Common myeloid progenitor, CD34-positive (primary cell): ENCODE results near the gene BRPF1.

Experiments used
- CTCF ChIA-PET: fragments of 350-600 bp; sonication (Branson Sonifier 250); formaldehyde crosslinking; loops from one replicate; lab custom pipeline; 2021; ENCODE audit warnings: antibody characterized with exemption; lab: Charles Lee
- POLR2A ChIA-PET: fragments of 350-600 bp; sonication (Branson Sonifier 250); formaldehyde crosslinking; loops from one replicate; lab custom pipeline; 2021; ENCODE audit warnings: antibody characterized with exemption; lab: Charles Lee
- DNase-seq, 3 donors: peaks; one replicate each; pipeline versions ENCODE4 v3.0.0 to v3.0.0-alpha.2; 2013
- H3K27ac ChIP-seq, 2 experiments: 1 replicate in 1 of 2; 2 replicates in 1 of 2; pipeline ENCODE4 v1.7.0; 2013; ENCODE audit warnings: inconsistent platforms in 2 of 2, low read length in 2 of 2, mild to moderate bottlenecking in 2 of 2, low read depth in 1 of 2, moderate library complexity in 1 of 2; ENCODE audit not compliant: severe bottlenecking in 2 of 2, insufficient read depth in 1 of 2, poor library complexity in 1 of 2
- H3K27me3 ChIP-seq, 5 experiments: replicated peaks in 2 of 5; 1 replicate in 3 of 5; 2 replicates in 2 of 5; pipeline versions ENCODE4 v1.6.1 to v1.7.0; 2013; ENCODE audit warnings: low read length in 4 of 5, mild to moderate bottlenecking in 2 of 5, moderate library complexity in 2 of 5, inconsistent platforms in 1 of 5; ENCODE audit not compliant: insufficient read depth in 5 of 5, control insufficient read depth in 4 of 5
- H3K36me3 ChIP-seq, 4 experiments: 1 replicate in 2 of 4; 2 replicates in 2 of 4; pipeline versions ENCODE4 v1.6.1 to v1.7.0; 2013; ENCODE audit warnings: low read length in 3 of 4, control low read depth in 1 of 4, mild to moderate bottlenecking in 1 of 4; ENCODE audit not compliant: control insufficient read depth in 4 of 4, insufficient read depth in 4 of 4
- H3K4me1 ChIP-seq, 4 experiments: 1 replicate in 3 of 4; 2 replicates in 1 of 4; pipeline versions ENCODE4 v1.6.1 to v1.7.1; 2013; ENCODE audit warnings: low read length in 3 of 4, mild to moderate bottlenecking in 3 of 4, control low read depth in 1 of 4, inconsistent platforms in 1 of 4, moderate library complexity in 1 of 4; ENCODE audit not compliant: control insufficient read depth in 4 of 4, insufficient read depth in 4 of 4; ENCODE audit errors: control extremely low read depth in 1 of 4
- H3K4me3 ChIP-seq, 7 experiments: 1 replicate in 4 of 7; 2 replicates in 3 of 7; pipeline versions ENCODE4 v1.5.1 to v1.7.0; 2013; ENCODE audit warnings: mild to moderate bottlenecking in 7 of 7, low read length in 6 of 7, moderate library complexity in 6 of 7, inconsistent platforms in 2 of 7, low read depth in 2 of 7, control low read depth in 1 of 7; ENCODE audit not compliant: insufficient read depth in 4 of 7, control insufficient read depth in 1 of 7; ENCODE audit errors: extremely low read depth in 1 of 7
- H3K9me3 ChIP-seq, 5 experiments: 1 replicate in 4 of 5; 2 replicates in 1 of 5; pipeline versions ENCODE4 v1.6.1 to v1.7.1; 2013; ENCODE audit warnings: low read length in 4 of 5, mild to moderate bottlenecking in 2 of 5, inconsistent platforms in 1 of 5, low read depth in 1 of 5, moderate library complexity in 1 of 5; ENCODE audit not compliant: control insufficient read depth in 4 of 5, insufficient read depth in 2 of 5; ENCODE audit errors: control extremely low read depth in 1 of 5
- WGBS: methylation state at CpG from one replicate; pipeline ENCODE4 v1.1.5; 2013; ENCODE audit not compliant: insufficient coverage; 5-methylcytosine and 5-hydroxymethylcytosine counted together

The BRPF1 gene

DNA sequence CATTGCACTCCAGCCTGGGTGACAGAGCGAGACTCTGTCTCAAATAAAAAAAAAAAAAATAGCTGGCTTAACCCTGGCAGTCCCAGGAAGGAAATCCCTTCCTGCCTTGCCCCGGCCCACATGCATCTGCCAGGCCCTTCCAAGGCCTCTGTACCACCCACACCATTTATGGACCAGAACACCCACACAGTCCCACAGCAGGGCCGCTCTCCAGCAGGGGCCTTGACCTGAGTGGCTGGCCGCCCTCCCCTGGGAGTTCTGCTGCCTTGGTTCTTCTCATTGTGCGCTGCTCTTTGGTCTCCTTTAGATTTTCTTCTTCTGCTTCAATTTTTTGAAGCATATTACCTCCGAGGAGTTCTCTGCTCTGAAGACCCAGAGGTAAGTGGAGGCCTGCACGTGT lies 44.0 kb upstream of the BRPF1 start:
- 100% methylated on average over 5 of the region's 7 CpGs for WGBS
- ChIA-PET CTCF (no interaction called here), POLR2A (no interaction called here)
- Histone ChIP-seq H3K36me3 (peaks cover 11 to 97% (median 77%) of the 10 kb centered on the region in 4 experiments), H3K4me3 (no peak overlapping the region), H3K27me3 (no peaks in the 10 kb centered on the region), H3K4me1 (no peaks in the 10 kb centered on the region), H3K27ac (no peak overlapping the region), H3K9me3 (no peaks in the 10 kb centered on the region)
- DNase-seq = no peak

DNA sequence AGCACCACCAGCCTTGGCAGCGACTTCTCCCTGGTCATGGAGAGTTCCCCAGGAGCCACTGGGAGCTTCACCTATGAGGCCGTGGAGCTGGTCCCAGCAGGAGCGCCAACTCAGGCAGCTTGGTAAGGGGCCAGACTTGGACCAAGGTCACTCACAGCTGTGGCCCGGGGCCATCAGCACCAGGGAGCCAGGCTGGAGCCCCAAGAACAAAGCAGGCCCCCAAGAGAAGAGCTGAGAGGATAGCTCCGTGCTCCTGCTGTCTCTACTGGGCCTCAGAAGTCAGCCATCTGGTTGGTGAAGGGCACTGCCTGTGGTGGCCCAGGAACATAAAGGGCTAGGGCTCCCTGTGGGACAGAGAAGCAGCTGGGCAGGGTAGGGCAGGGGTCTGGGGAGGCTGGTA lies 42.6 kb upstream of the BRPF1 start:
- Histone ChIP-seq H3K27me3 (no peaks in the 10 kb centered on the region), H3K4me1 (no peaks in the 10 kb centered on the region), H3K36me3 (peaks cover 20 to 97% (median 76%) of the 10 kb centered on the region in 4 experiments), H3K27ac (no peak overlapping the region), H3K9me3 (no peaks in the 10 kb centered on the region), H3K4me3 (no peak overlapping the region)
- CTCF ChIA-PET = interaction anchor here (0.8 to 1.2 kb wide), 2 partner anchors 40 to 184 kb away, joined by 3 read pairs; no protein-coding TSS in a partner anchor
- POLR2A ChIA-PET = interaction anchor here (1.4 kb wide), 1 partner anchor 14 kb away, joined by 3 read pairs; no protein-coding TSS in a partner anchor
- WGBS = 98% methylated on average over 4 of the region's 5 CpGs
- DNase-seq = no peak

DNA sequence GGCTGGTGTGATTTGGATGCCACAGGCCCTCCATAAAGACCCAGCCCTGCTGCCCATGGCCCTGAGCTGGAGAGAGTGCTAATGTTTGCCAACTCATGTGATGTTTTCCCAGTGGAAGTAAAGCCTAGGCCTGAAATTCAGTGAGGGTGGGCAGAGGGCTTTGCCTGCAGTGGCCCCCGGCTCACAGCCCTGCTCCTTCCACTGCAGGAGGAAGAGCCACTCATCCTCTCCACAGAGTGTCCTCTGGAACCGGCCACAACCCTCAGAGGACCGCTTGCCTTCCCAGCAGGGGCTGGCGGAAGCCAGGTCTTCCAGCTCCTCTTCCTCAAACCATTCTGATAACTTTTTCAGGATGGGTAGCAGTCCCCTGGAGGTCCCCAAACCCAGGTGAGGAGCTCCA lies 41.8 kb upstream of the BRPF1 start:
- Histone ChIP-seq H3K9me3 (no peaks in the 10 kb centered on the region), H3K4me1 (no peaks in the 10 kb centered on the region), H3K27ac (no peak overlapping the region), H3K36me3 (peaks cover 20 to 97% (median 75%) of the 10 kb centered on the region in 4 experiments), H3K4me3 (no peak overlapping the region), H3K27me3 (no peaks in the 10 kb centered on the region)
- ChIA-PET POLR2A (interaction anchor here (1.4 kb wide), 1 partner anchor 13 kb away, joined by 3 read pairs; no protein-coding TSS in a partner anchor), CTCF (interaction anchor here (1.2 kb wide), 1 partner anchor 185 kb away, joined by 3 read pairs; no protein-coding TSS in a partner anchor)
- no peak for DNase-seq
- WGBS = 97% methylated on average over 4 of the region's 4 CpGs

DNA sequence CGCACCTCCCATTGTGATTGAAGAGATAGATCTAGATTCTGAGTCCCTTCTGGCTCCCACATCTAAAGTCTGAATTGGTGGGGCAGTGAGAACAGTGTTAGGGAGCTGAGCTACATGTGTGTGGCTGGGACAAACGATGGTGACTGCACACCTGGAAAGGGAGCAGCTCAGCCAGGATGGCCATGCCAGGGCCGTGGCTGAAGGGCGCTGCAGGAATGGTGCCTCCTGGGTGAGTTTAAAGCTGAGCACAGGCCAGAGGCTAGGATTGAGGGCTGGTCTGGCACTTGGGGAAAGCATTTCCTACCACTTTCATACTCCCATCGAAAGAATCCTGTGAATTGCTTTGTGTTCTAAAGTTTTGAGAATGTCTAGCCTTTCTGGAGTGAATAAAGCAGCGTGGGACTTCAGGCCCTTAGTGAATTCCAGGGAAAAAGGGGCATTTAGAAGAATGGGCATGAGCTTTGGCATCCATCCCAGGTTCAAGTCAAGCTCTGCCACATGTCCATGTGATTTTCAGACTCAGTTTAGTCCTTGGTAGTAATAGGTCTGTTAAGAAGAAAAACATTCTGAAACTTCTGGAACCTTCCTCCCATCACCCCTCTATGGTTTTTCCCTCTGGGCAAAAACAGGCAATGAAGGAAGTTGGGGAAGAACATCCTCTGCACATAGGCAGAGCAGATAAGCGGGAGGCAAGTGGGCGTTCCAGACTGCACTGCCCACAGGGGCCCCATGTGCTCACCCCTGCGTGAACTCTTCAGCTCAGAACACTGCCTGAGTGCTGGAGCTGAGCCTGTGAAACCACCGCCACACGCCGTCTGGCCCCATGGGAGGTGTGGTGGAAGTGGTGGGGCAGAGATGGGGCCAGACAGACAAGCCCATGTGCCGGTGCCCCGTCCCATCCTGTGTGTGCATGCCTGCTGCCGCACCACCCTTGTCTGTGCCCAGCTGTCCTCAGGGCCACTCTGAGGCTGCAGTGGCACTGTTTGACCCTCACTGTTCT lies 40.8 kb upstream of the BRPF1 start:
- no peaks in the 10 kb centered on the region for H3K9me3 ChIP-seq
- peaks cover 19 to 97% (median 78%) of the 10 kb centered on the region in 4 experiments for H3K36me3 ChIP-seq
- ChIA-PET POLR2A (interaction anchor here (1.4 kb wide), 1 partner anchor 12 kb away, joined by 3 read pairs; no protein-coding TSS in a partner anchor), CTCF (interaction anchor here (0.9 to 1.7 kb wide), 3 partner anchors 13 to 290 kb away, joined by 3 to 4 read pairs (median 4); partner anchors contain the start of gene CPNE9)
- DNase-seq = no peak
- 97% methylated on average over 9 of the region's 15 CpGs for WGBS
- no peak overlapping the region for H3K27ac ChIP-seq
- no peaks in the 10 kb centered on the region for H3K27me3 ChIP-seq
- H3K4me1 ChIP-seq = no peaks in the 10 kb centered on the region
- no peak overlapping the region for H3K4me3 ChIP-seq

DNA sequence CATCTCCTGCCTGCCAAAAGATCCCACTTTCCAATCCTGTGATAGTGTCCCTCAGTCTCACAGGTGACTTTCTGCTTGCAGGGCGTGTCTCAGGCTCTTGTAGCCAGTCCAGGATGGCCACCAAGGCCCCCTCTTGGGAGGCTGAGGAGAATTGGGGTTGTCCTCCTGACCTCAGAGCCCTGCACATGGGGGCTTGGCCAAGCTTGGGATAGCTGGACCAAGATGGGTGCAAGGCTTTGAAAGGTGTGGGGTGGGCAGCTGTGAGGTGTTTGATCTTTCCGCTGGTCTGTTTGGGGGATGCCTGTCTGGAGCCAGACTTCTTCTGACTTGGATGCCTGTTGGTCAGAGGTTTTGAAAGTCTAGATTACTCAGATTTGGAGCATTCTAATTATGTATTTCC lies 39.9 kb upstream of the BRPF1 start:
- WGBS = 100% methylated on average over 1 of the region's 2 CpGs
- CTCF ChIA-PET = interaction anchor here (1.2 to 1.7 kb wide), 2 partner anchors 12 to 18 kb away, joined by 4 read pairs; partner anchors contain the start of gene CPNE9
- H3K9me3 ChIP-seq = no peaks in the 10 kb centered on the region

DNA sequence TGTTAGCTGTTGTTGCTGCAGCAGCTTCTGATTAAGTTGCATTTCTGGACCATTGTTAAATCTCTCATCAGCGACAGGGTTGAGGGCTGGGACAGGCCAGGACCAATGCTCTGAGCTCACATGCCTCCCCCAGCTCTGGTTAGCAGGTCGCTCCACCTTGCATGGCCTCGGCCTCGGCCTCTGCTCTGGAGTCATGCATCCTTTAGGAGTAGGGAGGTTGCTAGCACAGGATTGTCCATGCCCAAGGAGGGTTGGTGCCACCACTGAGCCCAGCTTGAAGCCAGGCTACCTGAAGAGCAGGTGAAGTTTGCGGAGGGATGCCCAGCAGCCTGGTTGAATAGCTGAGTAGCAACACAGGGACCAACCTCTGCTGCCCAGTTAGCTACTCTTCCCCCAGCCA lies 39.1 kb upstream of the BRPF1 start:
- H3K27ac ChIP-seq = no peak overlapping the region
- H3K36me3 ChIP-seq = peaks cover 22 to 98% (median 77%) of the 10 kb centered on the region in 4 experiments
- ChIA-PET POLR2A (no interaction called here), CTCF (interaction anchor here (0.8 to 1.7 kb wide), 4 partner anchors 8 to 27 kb away, joined by 3 to 4 read pairs (median 3); partner anchors contain the start of gene CPNE9)
- no peaks in the 10 kb centered on the region for H3K27me3 ChIP-seq
- H3K9me3 ChIP-seq = no peaks in the 10 kb centered on the region
- 96% methylated on average over 5 of the region's 5 CpGs for WGBS
- H3K4me3 ChIP-seq = no peak overlapping the region
- no peak for DNase-seq
- no peaks in the 10 kb centered on the region for H3K4me1 ChIP-seq

More for the DNA sequence above, 39.9 kb upstream of the BRPF1 start:
- POLR2A ChIA-PET = no interaction called here
- Histone ChIP-seq H3K4me3 (no peak overlapping the region), H3K36me3 (peaks cover 22 to 97% (median 75%) of the 10 kb centered on the region in 4 experiments), H3K4me1 (no peaks in the 10 kb centered on the region), H3K27ac (no peak overlapping the region), H3K27me3 (no peaks in the 10 kb centered on the region)
- DNase-seq = no peak
